Breast epithelium (tissue), 4 donors: ENCODE measurements around the gene TP53I11. TPM values are rescaled to one million over a fixed set of nuclear protein-coding genes. Genes with fewer than 3 reads are reported as not detected.
A peak's percentile ranks its signal among the peaks of the same experiment; 100 is the strongest.

Experiments used
- DNase-seq, 2 donors: peaks; one replicate each; pipeline ENCODE4 v3.0.0-alpha.2; 2019; ENCODE audit warnings: low spot score in 2 of 2
- H3K27ac ChIP-seq, 2 donors: fragments of 200-600 bp; sonication (generic) in 1 of 2; one replicate each; pipeline ENCODE4 v1.5.1; 2016 to 2019; ENCODE audit warnings: mild to moderate bottlenecking in 1 of 2
- H3K27me3 ChIP-seq, 2 donors: fragments of 200-600 bp; sonication (generic) in 1 of 2; one replicate each; pipeline versions ENCODE4 v1.5.1 to v1.6.0; 2017 to 2019; ENCODE audit warnings: control low read depth in 1 of 2, mild to moderate bottlenecking in 1 of 2
- H3K36me3 ChIP-seq: fragments of 200-600 bp; one replicate; pipeline ENCODE4 v1.5.1; 2019
- H3K4me1 ChIP-seq, 2 donors: fragments of 200-600 bp; sonication (generic); one replicate each; pipeline ENCODE4 v1.5.1; 2016 to 2019; ENCODE audit warnings: control low read depth in 1 of 2
- H3K4me3 ChIP-seq, 3 donors: fragments of 200-600 bp; sonication (generic); 1 replicate in 2 of 3; 2 replicates in 1 of 3; pipeline ENCODE4 v1.5.1; 2016 to 2019; ENCODE audit warnings: mild to moderate bottlenecking in 3 of 3, moderate library complexity in 2 of 3
- H3K9me3 ChIP-seq, 2 donors: fragments of 200-600 bp; sonication (generic) in 1 of 2; one replicate each; pipeline ENCODE4 v1.5.1; 2016 to 2019; ENCODE audit warnings: control low read depth in 1 of 2
- CTCF ChIP-seq, 3 donors: fragments of 450-650 bp; IDR thresholded peaks; one replicate each; pipeline ENCODE4 v1.5.1; 2016 to 2017; ENCODE audit warnings: antibody characterized with exemption in 3 of 3, mild to moderate bottlenecking in 3 of 3, moderate library complexity in 3 of 3
- POLR2A ChIP-seq: fragments of 450-650 bp; IDR thresholded peaks from one replicate; pipeline ENCODE4 v1.6.1; 2016; ENCODE audit warnings: antibody characterized with exemption, mild to moderate bottlenecking, moderate library complexity
- POLR2AphosphoS5 ChIP-seq, 3 donors: sonication (generic); formaldehyde crosslinking; IDR thresholded peaks; one replicate each; pipeline ENCODE4 v1.6.1; 2017; ENCODE audit warnings: antibody characterized with exemption in 3 of 3
- intact Hi-C: fragments of 100-400 bp; cut with DNase I; formaldehyde crosslinking; loops from one replicate; pipeline ENCODE4 v1.15.1; 2023; ENCODE audit warnings: low total_unique reads
- total RNA-seq, 3 donors: library from RNA; depleted of rRNA; stranded (reverse); fragments of >200 nt; gene quantifications; one replicate each; pipeline ENCODE4 v1.1.0, GENCODE V29; 2016

TP53I11 gene
- total RNA-seq, 3 donors from 2014 or later, result 30.7 to 91.1 (median 75.7) TPM

GRCh38 chr11:44952082-44952481 lies 1.4 kb upstream of the TP53I11 start:
- Histone ChIP-seq H3K36me3 (no peaks in the 10 kb centered on the region), H3K27me3 (no peaks in the 10 kb centered on the region), H3K27ac (peak overlapping the region; percentile 53 to 90), H3K9me3 (no peaks in the 10 kb centered on the region), H3K4me1 (no peaks in the 10 kb centered on the region), H3K4me3 (no peak overlapping the region)
- TF ChIP-seq CTCF (IDR thresholded peaks at IDR 0.05) (no peak), POLR2A (no peak), POLR2AphosphoS5 (IDR thresholded peaks at IDR 0.05) (no peak)
- intact Hi-C loops, result no loop called here
- no peak for DNase-seq

- TF ChIP-seq POLR2A (no peak), POLR2AphosphoS5 (IDR thresholded peaks at IDR 0.05) (no peak)
- no peaks in the 10 kb centered on the region for H3K9me3 ChIP-seq
- H3K27me3 ChIP-seq, result no peaks in the 10 kb centered on the region
- intact Hi-C loops, result no loop called here
- peak overlapping the region; percentile 66 to 99 (median 91) for H3K4me3 ChIP-seq
- H3K4me1 ChIP-seq, result no peaks in the 10 kb centered on the region
- H3K36me3 ChIP-seq, result no peaks in the 10 kb centered on the region
- H3K27ac ChIP-seq, result peak overlapping the region; percentile 90 to 95
- DNase-seq, result no peak
These were observed 555 bp downstream of the TP53I11 start for GRCh38 chr11:44950031-44950624.

- Histone ChIP-seq H3K27me3 (no peaks in the 10 kb centered on the region), H3K9me3 (no peaks in the 10 kb centered on the region), H3K4me3 (peak overlapping the region; percentile 66 to 99 (median 91)), H3K36me3 (no peaks in the 10 kb centered on the region), H3K4me1 (peaks cover 0 to 4% of the 10 kb centered on the region in 2 donors), H3K27ac (peak overlapping the region; percentile 90 to 95)
- TF ChIP-seq CTCF (IDR thresholded peaks at IDR 0.05), result peak; percentile 25 to 56 (median 31)
- TF ChIP-seq POLR2AphosphoS5 (IDR thresholded peaks at IDR 0.05), result no peak
- intact Hi-C loops, result loop anchor here (5.0 kb wide), 1 partner anchor 797 kb away; no protein-coding TSS in a partner anchor
- no peak for DNase-seq
These were observed 1.3 kb downstream of the TP53I11 start for GRCh38 chr11:44949160-44950030.

- H3K4me1 ChIP-seq, result peaks cover 0 to 4% of the 10 kb centered on the region in 2 donors
- intact Hi-C loops, result loop anchor here (5.0 kb wide), 1 partner anchor 796 kb away; no protein-coding TSS in a partner anchor
- DNase-seq, result no peak
These were observed 2.5 kb downstream of the TP53I11 start for GRCh38 chr11:44948155-44948554.

DNA sequence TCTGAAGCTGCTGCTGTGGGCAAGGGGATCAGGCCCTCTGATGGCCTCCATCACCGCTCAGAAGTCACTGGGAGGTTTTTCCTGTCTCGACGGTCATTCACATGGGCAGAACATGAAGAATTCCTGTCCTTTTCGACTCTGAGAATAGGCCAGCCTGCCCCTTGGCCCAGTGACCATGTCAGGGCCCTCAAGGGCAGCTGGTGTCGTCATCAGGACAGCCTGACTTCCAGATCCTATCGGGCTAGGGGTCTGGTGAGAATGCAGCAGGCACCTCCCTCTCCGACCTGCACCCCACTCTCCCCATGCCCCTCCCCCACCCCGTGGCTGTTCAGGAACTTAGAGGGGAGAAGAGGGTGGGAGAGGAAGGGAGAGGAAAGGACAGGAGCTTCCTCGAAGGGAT lies 3.6 kb downstream of the TP53I11 start:
- peak overlapping the region; percentile 33 to 77 for H3K27ac ChIP-seq
- no peaks in the 10 kb centered on the region for H3K36me3 ChIP-seq
- H3K4me1 ChIP-seq, result peaks cover 0 to 8% of the 10 kb centered on the region in 2 donors
- no peak overlapping the region for H3K4me3 ChIP-seq
- DNase-seq, result no peak
- H3K9me3 ChIP-seq, result no peaks in the 10 kb centered on the region
- intact Hi-C loops, result loop anchor here (5.0 kb wide), 1 partner anchor 795 kb away; no protein-coding TSS in a partner anchor
- TF ChIP-seq POLR2AphosphoS5 (IDR thresholded peaks at IDR 0.05) (no peak), CTCF (IDR thresholded peaks at IDR 0.05) (no peak), POLR2A (no peak)
- no peaks in the 10 kb centered on the region for H3K27me3 ChIP-seq

More at GRCh38 chr11:44948155-44948554, 2.5 kb downstream of the TP53I11 start:
- TF ChIP-seq POLR2A, result no peak
- no peak for TF ChIP-seq POLR2AphosphoS5 (IDR thresholded peaks at IDR 0.05)
- TF ChIP-seq CTCF (IDR thresholded peaks at IDR 0.05), result no peak
- Histone ChIP-seq H3K9me3 (no peaks in the 10 kb centered on the region), H3K36me3 (no peaks in the 10 kb centered on the region), H3K27me3 (no peaks in the 10 kb centered on the region), H3K27ac (peak overlapping the region in 1 of 2 donors; percentile 77), H3K4me3 (no peak overlapping the region)
